GM19023 (cell line): ENCODE measurements around the gene BPIFB1.

Experiments
- ATAC-seq: cut with Tn5 transposase; IDR thresholded peaks from one replicate; pipeline ENCODE4 v1.9.1; 2021; ENCODE audit warnings: mild to moderate bottlenecking, moderate library complexity; ENCODE audit not compliant: unreplicated experiment

The BPIFB1 gene

DNA sequence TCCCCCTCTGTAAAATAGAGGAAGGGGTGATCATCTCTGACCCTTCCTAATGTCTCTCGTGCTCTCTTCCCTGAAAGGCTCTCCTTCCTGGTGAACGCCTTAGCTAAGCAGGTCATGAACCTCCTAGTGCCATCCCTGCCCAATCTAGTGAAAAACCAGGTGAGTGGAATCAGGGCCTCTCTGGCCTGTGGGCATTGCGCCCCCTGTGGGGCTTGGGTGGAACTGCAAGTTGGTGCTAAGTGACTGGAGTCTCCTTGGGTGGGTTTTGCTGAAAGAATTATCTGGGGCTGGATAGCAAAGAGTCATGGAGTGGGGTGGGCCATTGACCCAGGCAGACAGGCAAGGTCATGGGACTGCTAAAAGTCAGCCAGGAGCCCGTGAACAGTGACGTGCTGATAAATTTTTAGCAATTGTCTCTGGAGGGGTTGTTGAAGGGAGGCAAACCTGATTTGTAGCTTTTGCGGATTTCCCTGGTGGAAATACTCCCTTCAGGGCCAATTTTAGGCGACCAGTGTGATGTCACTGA is 8.9 kb downstream of the BPIFB1 start:
- ATAC-seq: no peak

DNA sequence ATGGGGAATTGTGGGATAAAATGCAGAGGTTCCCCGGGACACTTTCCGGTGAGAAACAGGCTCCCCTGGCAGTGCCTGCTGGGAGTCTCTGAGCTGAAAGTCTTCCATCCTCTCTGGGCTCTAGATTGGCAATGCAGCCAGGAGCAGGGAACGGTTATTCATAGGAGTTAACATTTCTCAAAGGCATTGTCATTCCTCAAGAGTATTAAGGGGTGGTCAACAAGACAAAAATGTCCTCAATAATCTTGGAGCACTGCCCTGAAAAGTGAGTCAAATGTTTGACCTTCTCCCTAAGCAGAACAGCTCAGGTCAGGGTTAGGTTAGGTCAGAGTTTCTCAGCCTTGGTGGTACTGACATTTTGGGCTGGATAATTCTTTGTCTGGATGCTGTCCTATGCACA is 13.2 kb downstream of the BPIFB1 start:
- no peak for ATAC-seq

DNA sequence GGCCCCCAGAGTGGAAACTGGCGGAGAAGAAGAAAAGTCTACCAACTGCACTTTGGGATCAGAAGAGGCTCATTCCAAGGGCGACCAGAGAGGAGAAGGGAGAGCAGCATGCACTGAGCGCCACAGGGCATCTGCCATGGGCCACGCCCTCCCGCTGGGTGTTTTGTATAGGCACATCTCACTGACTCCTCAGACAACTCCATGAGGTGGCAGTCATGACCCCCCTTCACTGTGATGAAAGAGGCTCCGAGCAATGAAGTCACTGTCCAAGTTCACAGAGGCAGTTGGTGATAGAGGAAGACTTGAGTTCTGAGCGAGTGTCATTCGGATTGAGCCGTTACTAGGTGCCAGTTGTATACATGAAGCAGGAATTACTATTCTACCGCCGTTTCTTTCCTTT is 15.4 kb downstream of the BPIFB1 start:
- no peak for ATAC-seq

DNA sequence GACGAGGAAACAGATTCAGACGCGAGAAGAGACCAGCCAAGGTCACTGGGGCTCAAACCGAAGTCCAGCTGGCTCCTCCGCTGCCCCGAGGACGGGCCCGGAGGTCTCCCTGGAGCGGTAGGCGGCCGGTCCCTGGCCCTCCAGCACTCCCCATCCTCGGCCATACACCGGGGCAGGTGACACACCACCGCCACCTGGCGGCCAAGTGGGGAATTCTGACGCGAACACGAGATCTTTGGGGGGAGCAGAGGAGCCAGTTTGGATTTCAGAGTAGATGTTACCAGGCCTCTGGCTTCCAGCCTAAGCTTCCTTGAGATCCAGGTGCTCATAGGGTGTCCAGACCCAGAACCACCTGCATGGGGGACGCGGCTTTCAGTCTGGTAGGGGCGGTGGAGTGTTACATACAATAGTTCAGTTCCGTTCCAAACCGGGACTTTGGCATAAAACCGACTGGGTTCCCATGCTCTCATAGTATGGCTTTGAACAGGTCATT is 16.1 kb downstream of the BPIFB1 start:
- ATAC-seq: no peak

DNA sequence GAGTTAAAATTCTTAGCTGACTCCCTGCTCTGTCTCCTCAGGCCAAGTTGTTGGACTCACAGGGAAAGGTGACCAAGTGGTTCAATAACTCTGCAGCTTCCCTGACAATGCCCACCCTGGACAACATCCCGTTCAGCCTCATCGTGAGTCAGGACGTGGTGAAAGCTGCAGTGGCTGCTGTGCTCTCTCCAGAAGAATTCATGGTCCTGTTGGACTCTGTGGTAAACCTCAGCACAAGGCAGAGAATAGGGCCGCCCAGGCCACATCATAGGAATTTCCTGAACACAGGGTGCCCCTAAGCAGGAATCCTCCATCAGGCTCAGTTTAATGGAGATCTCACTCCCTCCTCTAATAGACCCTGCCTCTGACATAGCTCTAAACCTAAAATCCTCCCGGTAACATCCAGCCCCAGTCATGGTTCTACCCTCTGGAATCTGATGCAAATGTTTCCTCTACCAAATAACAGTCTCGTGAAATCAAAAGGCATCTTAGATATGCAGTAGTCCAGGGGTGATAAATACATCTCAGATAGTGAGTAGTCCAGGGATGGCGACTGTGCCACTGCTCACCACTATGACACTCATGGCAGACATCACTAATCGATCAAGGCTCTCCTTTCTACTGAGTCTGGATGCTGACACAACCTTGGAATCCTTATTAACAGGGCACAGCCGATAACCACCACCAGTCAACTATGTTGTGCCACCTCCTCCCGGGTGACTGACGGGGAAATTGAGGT is 18.3 kb downstream of the BPIFB1 start:
- ATAC-seq: no peak

DNA sequence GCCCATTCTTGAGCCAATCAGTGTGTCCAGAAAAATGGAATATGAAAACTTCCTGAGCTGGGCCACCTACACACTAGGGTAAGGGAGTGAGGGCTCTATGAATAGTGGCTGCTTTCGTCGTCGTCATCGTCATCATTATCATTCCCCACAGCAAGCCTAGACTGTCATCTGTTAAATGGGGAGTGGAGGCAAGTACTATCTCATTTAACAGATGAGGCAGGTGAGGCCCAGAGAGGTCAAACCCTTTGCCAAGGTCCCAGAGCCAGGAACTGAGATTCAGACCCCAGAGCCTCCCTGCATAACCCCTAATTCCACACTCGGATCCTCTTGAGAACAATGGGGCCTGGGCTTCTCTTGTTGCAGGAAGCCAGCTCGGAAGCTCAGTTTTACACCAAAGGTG is 20.6 kb downstream of the BPIFB1 start:
- no peak for ATAC-seq

DNA sequence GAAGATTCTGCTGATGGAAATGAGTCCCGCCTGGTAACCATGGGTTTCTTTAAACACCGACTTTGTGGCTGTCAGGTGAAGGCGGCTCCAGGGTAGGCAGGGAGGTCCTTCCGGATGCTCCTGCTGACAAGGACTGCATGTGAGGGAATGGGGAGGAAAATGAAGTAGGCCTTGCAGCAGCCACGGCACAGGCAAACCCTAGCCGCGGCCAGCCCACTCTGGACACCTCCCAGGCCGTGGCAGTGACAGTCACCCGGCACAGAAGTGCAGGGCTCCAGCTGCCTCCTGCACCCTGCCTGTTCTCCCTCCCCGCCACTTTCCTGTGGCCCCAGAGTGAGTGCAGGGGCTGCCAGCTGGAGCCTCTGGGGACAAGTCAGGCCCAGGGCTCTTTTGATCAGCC is 21.0 kb downstream of the BPIFB1 start:
- ATAC-seq: no peak

DNA sequence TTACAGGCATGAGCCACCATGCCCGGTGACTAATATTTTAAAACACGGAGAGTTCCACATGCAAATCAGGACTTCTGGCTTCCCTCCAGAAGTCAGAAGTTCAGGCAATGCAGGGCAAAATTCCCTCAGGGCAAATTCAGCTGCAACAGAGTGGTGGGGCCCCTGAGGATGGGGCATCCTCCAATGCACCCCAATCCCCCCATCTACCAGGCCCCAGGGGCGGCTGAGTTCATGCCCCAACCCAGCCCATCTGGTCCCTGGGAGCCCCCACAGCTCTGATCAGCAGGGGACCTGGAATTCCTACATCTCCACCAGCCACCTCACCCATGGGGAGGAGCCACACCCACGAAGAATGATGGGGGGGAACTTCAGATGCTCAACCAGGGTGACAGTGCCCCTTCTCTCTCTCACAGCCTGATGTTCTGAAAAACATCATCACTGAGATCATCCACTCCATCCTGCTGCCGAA is 22.6 kb downstream of the BPIFB1 start:
- no peak for ATAC-seq

DNA sequence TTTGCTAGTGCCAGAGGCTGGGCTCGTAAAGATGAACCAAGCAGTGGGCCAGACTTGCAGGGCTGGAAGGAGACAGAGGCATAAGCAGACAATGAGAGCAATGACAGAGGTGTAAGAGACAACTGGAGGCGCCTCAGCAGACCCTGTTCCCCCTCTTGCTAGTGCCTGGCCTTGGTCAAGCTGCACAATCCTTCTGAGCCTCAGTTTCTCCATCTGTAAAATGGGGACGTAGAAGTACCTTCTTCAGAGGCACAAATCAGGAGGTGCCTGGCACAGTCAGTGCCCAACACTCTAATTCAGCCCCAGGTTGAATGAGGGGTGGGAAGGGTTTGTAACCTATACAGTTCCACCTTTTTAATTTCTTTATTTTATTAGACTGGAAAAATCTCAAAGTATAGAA is 23.2 kb downstream of the BPIFB1 start:
- no peak for ATAC-seq

DNA sequence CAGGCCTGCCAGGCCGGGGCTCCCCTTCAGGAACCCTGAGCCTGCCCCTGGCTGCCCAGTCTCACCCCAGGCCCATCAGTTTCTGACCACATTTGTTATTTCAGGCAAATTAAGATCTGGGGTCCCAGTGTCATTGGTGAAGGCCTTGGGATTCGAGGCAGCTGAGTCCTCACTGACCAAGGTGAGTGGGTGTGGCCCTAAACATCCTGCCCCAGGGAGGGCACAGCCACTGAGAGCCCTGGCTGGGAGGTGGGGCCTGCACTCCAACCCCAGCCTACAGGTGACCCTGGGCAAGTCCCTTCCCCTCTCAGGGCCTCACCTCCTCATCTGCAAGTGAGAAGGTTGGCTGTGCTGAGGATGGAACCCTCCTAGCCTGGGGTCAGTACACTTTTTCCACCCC is 23.8 kb downstream of the BPIFB1 start:
- ATAC-seq: no peak

DNA sequence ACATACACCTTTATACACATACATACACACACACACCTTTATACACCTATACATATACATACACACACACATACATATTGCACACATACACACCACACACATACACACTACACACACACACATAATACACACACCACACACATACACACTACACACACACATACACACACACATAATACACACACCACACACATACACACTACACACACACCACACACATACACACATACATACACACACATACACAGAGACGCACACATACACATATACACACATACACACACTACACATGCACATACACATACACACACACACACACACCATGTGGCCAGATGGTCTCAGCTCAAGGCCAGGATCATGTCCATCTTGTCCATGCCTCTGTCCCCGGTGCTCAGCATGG is 25.7 kb downstream of the BPIFB1 start:
- no peak for ATAC-seq

DNA sequence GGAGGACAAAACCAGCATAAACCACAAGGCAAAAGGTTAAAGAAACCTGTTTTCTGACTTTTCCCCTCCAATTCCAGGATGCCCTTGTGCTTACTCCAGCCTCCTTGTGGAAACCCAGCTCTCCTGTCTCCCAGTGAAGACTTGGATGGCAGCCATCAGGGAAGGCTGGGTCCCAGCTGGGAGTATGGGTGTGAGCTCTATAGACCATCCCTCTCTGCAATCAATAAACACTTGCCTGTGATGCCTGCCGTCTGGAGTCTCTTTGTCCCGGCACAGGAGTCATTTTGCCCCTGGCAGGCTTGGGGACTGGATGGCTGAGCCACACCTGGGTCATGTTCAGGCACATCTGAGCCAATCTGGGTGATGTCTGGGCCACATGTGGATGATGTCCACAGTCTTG is 26.6 kb downstream of the BPIFB1 start:
- no peak for ATAC-seq

DNA sequence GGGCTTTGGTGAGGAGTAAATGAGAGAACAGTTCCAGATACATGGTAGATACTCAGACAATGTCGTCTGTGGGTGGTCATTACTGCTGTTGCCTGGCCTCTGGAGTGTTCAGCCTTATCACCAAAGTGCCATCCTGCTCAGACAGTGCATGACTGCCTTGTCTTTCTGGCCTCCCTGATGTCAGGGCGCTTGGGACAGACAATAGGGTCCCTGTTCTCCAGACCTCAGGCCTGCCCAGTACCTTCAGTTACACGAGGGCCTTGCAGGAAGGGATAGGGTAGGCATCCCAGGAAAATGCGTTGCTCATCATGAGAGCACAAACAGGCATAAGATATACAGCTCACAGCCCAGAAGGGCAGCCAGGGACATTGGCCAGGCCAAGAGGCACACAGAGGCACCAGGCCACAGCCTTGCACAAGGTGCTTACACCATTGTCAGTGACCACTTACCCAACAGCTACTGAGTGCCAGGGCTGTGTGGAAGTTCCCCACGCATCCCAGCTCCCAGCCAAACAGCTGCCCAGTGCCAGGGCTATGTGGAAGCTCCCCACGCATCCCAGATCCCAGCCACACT is 27.4 kb downstream of the BPIFB1 start:
- no peak for ATAC-seq

DNA sequence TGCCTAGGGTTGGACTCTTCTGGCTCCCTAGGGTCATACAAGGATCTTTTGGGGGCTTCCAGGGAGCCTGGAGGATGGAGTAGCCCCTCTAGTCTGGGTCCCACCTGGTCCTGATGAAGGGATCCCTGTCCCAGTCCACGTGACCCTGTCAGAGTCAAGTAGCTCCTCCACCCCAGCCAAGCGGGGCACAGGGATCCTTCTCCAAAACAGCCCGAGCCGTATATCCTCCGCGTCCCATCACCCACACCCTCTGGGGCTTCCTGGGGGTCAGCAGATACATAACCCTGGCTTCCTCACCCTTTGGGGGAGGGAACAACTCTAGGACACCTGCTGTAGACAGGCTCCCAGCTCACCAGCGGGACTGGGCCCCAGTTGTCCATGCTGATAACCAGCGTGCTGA is 28.0 kb downstream of the BPIFB1 start:
- no peak for ATAC-seq

DNA sequence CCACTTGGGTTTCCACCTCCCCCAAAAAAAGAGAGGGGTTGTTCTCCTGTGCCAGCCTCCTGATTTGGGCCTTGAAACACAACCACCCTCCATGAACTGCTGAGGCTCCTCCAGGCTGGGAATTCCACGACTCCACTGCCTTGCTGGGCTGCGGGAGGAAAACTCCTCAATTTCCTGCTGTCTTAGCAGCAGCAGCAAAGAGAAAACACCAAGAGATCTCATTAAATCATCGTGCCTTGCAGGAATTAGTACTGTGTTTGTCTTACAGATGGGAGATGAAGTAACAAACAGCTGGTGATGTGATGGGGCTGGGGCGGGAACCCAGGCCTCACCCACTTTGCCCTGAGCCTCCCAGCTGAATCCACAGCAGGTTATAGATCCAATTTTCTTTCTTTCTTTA is 29.0 kb downstream of the BPIFB1 start:
- no peak for ATAC-seq

DNA sequence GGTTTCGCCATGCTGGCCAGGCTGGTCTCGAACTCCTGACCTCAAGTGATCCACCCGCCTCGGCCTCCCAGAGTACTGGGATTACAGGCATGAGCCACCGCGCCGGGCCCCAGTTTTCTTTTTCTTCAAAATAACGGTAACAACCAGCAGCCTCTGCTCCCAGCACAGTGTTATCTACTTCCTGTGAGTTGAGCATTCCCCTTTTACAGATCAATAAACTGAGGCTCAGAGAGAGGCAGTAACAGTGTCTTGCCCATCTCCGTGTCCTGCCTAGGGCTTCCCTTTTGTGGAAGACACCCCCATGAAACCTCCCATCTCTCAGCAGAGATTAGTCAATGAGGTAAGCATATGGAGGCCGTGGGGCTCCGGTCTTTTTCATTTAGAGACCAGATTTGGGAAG is 29.6 kb downstream of the BPIFB1 start:
- no peak for ATAC-seq

DNA sequence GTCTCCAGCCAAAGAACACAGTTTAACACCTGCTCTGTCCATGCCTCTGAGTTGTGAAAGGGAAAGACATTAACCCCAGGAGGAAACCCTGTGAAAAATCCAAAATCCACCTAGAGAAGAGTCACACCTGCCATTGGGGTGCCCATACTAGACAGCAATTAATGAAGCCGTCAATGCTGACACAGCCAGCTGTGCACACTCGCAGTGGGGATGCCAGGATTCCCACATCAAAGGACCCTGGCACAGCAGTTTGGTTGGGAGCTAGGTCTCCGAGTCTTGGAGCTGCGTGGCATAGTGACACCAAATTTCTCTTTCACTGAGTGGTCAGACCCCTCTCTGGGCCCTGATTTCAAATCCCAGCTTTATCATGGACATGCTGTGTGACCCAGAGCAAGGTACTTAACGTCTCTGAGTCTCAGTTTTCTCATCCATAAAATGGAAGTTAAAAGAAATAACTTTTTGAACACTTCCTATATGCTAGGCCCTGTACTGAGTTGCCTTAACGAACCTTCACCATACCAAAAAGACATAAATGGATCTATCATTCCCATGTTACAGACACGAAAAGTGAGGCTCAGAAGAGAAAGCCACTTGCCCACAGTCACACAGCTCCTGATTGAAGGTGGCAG is 30.8 kb downstream of the BPIFB1 start:
- ATAC-seq: no peak

DNA sequence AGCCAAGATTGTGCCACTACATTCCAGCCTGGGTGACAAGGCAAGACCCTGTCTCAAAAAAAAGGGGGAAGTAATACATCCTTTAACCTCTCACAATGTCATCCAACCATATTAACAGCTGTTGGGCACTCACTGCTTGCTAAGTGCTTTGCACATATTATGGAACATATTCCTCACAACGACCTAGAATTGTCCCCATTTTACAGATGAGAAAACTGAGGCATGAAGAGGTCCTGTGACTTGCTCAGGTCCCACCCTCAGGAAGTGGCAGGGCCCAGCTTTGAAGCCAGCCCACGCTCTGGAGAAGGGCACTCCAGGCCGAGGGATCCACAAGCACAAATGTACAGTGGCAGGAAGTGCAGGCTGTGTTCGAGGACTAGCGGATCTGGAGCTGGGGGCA is 33.3 kb downstream of the BPIFB1 start:
- ATAC-seq: no peak

DNA sequence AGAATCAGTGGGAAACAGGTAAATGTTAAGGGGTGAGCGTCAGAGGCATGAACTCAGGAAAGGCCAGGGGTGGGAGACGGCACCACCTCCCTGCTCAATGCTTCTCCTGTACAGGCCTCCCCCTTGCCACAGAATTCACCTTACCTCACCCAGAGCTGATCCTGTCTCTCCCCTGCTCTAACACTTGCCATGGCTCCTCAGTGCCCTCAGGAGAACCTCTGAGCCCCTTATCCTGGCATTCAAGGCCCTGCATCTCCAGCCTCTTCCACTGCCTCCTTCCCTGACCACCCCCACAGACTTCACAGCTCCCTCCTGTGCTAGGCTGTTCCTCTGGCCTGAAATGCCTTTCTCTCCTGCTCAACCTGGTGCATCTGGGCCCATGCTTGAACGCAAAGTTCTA is 33.9 kb downstream of the BPIFB1 start:
- ATAC-seq: no peak

DNA sequence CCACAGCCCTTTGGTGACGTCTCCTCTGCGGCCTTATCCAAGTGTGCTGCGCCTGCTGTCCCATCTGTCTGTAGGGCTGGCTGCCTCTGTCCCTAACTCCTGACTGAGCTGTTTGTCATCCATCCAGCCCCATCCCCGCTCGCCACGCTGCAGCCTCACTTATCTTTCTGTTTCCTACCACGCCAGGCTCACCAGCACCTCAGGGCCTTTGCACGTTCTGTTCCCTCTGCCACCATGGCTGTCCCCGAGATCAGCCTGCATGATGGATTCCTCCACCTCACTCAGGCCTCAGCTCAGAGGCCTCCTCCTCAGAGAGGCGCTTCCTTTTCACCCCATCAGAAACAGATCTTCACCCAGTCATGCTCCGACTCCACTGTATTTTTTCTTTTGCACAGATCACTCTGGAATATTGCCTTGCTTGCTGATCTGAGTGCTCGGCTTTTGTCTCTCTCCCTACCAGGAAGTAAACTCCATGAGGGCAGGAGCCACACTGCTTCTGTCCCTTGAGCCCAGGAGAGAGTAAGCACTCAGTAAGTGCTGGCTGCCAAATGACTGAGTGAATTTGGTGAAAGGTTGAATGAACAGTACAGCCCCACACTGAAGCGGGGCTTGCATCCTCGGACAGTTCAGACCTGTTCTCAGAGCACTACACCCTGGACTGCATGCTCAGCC is 34.5 kb downstream of the BPIFB1 start:
- no peak for ATAC-seq

DNA sequence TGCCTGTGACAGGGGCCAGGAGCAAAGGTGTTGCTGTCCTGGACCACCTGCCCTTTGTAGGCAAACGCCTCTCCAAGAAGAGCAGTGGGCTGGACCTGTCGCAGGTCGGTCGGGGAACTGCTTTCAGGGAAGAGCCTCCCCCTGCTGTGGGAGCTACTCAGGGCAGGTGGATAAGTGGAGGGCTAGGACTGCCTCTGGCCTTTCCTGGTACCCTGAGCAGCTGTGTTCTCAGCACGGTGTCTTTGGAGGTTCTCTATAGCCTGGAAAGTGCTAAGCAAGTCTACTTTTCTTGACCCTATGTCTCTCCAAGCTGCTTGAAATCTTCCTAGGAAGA is 35.0 kb downstream of the BPIFB1 start:
- ATAC-seq: no peak

DNA sequence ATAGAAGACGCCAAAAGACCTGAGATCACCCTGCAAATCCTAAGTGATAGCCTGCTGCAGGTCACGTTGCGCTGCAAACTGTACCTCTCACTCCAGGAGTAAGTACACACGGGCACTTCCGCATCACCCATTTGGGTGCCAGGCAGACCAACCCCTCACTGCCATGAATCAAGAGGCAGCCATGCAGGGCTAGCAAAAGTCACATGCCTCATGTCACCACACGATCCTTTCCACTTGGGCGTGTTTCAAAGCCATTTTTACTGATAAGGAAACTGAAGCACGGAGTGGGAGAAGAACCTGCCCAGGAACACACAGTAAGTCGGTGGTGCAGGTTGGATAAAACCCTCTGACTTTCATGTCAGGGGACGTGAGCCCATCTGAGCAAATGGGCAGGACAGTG is 37.0 kb downstream of the BPIFB1 start:
- ATAC-seq: no peak
